ENCODE results near the gene PKD2. TPM values are rescaled to one million over a fixed set of nuclear protein-coding genes. Genes with fewer than 3 reads are reported as not detected.

Gene PKD2
- total and polyA plus RNA-seq, 2 donors (not counting 1 experiment from before 2014, with no cell fraction given), result 109 to 158 TPM

DNA sequence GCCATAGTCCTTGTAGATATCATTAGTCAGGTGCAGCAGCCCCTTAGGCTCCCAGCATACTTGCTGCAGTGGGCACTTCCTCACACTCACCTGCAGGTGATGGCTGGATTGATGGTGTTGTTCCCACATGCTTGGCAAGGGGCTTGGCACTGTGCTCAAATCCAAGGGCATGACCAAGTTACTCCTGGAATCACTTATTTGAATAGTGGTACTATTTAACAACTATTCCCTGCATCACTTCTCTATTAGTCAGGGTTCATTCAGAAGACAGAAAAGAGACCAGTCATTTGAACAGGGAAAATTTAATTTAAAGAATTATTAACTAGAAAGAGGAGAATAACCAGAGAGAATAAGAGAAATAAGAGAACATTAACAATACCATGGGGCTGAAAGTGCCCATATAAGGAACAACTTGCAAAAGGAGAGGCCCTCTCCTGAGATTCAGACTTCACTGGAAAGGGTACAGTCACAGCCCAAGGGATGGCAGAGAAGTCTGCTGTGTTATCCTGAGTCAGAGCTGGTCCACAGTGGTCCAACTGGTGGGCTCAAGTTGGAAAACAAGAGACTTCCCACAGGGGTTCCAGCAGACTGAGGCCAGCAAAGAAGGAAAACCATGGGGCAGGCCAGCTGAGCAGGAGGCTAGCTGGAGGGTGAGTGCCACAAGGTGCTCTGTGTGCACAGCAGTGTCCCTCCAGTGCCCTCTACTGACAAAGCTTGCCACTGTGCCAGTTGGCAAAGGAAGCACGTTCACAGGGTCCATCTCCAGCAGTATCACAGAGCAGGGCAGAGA lies 22.1 kb upstream of the PKD2 start:
- Histone ChIP-seq H3K4me1 (ENCODE audit: control insufficient read depth, extremely low read depth, insufficient read depth, low read length) (no peaks in the 10 kb centered on the region), H3K4me2 (ENCODE audit: extremely low read depth, insufficient read depth, low read length) (no peak overlapping the region), H3K27me3 (ENCODE audit: control insufficient read depth, insufficient read depth, low read length) (no peaks in the 10 kb centered on the region), H3K36me3 (ENCODE audit: control insufficient read depth, insufficient read depth, low read length) (no peaks in the 10 kb centered on the region), H3K4me3 (replicated peaks in 1 of 4; ENCODE audit: control extremely low read depth in 1 of 4, insufficient read depth in 1 of 4, low read depth in 3 of 4, low read length in 4 of 4) (no peak overlapping the region), H3K79me2 (ENCODE audit: control insufficient read depth, insufficient read depth, low read length) (no peaks in the 10 kb centered on the region), H3K9me3 (ENCODE audit: control insufficient read depth, insufficient read depth, low read depth, low read length) (no peaks in the 10 kb centered on the region), H3K9ac (ENCODE audit: insufficient read depth, low read length) (no peak overlapping the region), H3K27ac (ENCODE audit: insufficient read depth, low read length) (no peak overlapping the region), H4K20me1 (ENCODE audit: control insufficient read depth, extremely low read depth, insufficient read depth, low read length) (no peaks in the 10 kb centered on the region), H2AFZ (ENCODE audit: low read length) (no peak overlapping the region)
- no peak for TF ChIP-seq EZH2 (IDR thresholded peaks at IDR 0.05; ENCODE audit: low read length, missing control alignments)
- TF ChIP-seq, protein P1, sequence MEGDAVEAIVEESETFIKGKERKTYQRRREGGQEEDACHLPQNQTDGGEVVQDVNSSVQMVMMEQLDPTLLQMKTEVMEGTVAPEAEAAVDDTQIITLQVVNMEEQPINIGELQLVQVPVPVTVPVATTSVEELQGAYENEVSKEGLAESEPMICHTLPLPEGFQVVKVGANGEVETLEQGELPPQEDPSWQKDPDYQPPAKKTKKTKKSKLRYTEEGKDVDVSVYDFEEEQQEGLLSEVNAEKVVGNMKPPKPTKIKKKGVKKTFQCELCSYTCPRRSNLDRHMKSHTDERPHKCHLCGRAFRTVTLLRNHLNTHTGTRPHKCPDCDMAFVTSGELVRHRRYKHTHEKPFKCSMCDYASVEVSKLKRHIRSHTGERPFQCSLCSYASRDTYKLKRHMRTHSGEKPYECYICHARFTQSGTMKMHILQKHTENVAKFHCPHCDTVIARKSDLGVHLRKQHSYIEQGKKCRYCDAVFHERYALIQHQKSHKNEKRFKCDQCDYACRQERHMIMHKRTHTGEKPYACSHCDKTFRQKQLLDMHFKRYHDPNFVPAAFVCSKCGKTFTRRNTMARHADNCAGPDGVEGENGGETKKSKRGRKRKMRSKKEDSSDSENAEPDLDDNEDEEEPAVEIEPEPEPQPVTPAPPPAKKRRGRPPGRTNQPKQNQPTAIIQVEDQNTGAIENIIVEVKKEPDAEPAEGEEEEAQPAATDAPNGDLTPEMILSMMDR (conservative IDR thresholded peaks at IDR 0.05 in 1 of 2, IDR thresholded peaks at IDR 0.05 in 1 of 2; ENCODE audit: low read depth in 1 of 2, low read length in 2 of 2), result peak; percentile 33 to 70
- DNase-seq (ENCODE audit: low read depth in 2 of 2), result peak; percentile 43 to 46

DNA sequence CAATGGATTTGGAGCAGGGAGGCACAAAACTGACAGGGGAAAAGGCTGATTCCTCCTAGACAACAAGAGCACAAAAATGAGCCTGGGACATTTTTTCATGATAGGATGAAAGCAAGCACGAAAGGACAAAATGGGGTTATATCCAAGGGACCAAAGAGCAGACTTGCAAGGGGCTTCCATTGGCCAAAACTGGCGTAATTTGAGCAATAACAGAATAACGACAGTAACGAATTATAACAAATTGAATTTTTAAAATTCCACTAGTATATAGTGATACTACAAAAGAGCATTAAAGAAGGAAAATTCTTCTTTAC lies 21.6 kb upstream of the PKD2 start:
- H4K20me1 ChIP-seq (ENCODE audit: control insufficient read depth, extremely low read depth, insufficient read depth, low read length), result no peaks in the 10 kb centered on the region
- no peak for DNase-seq (ENCODE audit: low read depth in 2 of 2)
- H3K9ac ChIP-seq (ENCODE audit: insufficient read depth, low read length), result no peak overlapping the region
- H3K9me3 ChIP-seq (ENCODE audit: control insufficient read depth, insufficient read depth, low read depth, low read length), result no peaks in the 10 kb centered on the region
- H3K36me3 ChIP-seq (ENCODE audit: control insufficient read depth, insufficient read depth, low read length), result no peaks in the 10 kb centered on the region
- no peaks in the 10 kb centered on the region for H3K4me1 ChIP-seq (ENCODE audit: control insufficient read depth, extremely low read depth, insufficient read depth, low read length)
- no peak overlapping the region for H3K27ac ChIP-seq (ENCODE audit: insufficient read depth, low read length)
- no peaks in the 10 kb centered on the region for H3K27me3 ChIP-seq (ENCODE audit: control insufficient read depth, insufficient read depth, low read length)
- no peak overlapping the region for H3K4me2 ChIP-seq (ENCODE audit: extremely low read depth, insufficient read depth, low read length)
- H2AFZ ChIP-seq (ENCODE audit: low read length), result no peak overlapping the region
- no peak for TF ChIP-seq EZH2 (IDR thresholded peaks at IDR 0.05; ENCODE audit: low read length, missing control alignments)
- TF ChIP-seq, protein P1 (conservative IDR thresholded peaks at IDR 0.05 in 1 of 2, IDR thresholded peaks at IDR 0.05 in 1 of 2; ENCODE audit: low read depth in 1 of 2, low read length in 2 of 2), result no peak
- no peak overlapping the region for H3K4me3 ChIP-seq (replicated peaks in 1 of 4; ENCODE audit: control extremely low read depth in 1 of 4, insufficient read depth in 1 of 4, low read depth in 3 of 4, low read length in 4 of 4)
- H3K79me2 ChIP-seq (ENCODE audit: control insufficient read depth, insufficient read depth, low read length), result no peaks in the 10 kb centered on the region

DNA sequence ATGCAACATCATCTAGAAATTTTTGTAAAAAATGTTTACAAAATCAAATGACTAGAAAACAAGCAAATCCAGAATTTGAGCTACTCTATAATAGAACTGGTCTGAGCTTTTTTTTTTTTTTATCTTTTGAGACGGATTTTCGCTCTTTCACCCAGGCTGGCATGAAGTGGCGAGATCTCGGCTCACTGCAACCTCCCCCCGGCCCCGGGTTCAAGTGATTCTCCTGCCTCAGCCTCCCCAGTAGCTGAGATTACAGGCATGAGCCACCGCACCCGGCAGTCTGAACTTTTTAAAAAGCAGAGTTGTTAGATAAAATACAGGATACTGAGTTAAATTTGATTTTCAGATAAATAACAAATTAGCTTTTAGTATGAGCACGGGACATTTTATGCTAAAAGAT lies 20.9 kb upstream of the PKD2 start:
- Histone ChIP-seq H3K9me3 (ENCODE audit: control insufficient read depth, insufficient read depth, low read depth, low read length) (no peaks in the 10 kb centered on the region), H3K4me1 (ENCODE audit: control insufficient read depth, extremely low read depth, insufficient read depth, low read length) (no peaks in the 10 kb centered on the region), H3K27me3 (ENCODE audit: control insufficient read depth, insufficient read depth, low read length) (no peaks in the 10 kb centered on the region), H3K9ac (ENCODE audit: insufficient read depth, low read length) (no peak overlapping the region), H3K4me3 (replicated peaks in 1 of 4; ENCODE audit: control extremely low read depth in 1 of 4, insufficient read depth in 1 of 4, low read depth in 3 of 4, low read length in 4 of 4) (no peak overlapping the region), H4K20me1 (ENCODE audit: control insufficient read depth, extremely low read depth, insufficient read depth, low read length) (no peaks in the 10 kb centered on the region), H3K79me2 (ENCODE audit: control insufficient read depth, insufficient read depth, low read length) (no peaks in the 10 kb centered on the region), H2AFZ (ENCODE audit: low read length) (no peak overlapping the region), H3K4me2 (ENCODE audit: extremely low read depth, insufficient read depth, low read length) (no peak overlapping the region), H3K36me3 (ENCODE audit: control insufficient read depth, insufficient read depth, low read length) (no peaks in the 10 kb centered on the region), H3K27ac (ENCODE audit: insufficient read depth, low read length) (no peak overlapping the region)
- TF ChIP-seq, protein P1 (conservative IDR thresholded peaks at IDR 0.05 in 1 of 2, IDR thresholded peaks at IDR 0.05 in 1 of 2; ENCODE audit: low read depth in 1 of 2, low read length in 2 of 2), result no peak
- DNase-seq (ENCODE audit: low read depth in 2 of 2), result no peak

Measured in fibroblast of lung (primary cell).